Astrocyte (in vitro differentiated cells and primary cell): ENCODE data around the gene NCOR1.

Source experiments
- CTCF ChIP-seq: IDR thresholded peaks from 2 replicates; pipeline ENCODE4 v1.5.1; 2011; ENCODE audit warnings: low read depth, mild to moderate bottlenecking, inconsistent platforms, low read length, moderate library complexity; ENCODE audit not compliant: insufficient read depth
- EZH2 ChIP-seq: IDR thresholded peaks from 2 replicates; pipeline ENCODE4 v1.6.1; 2012; ENCODE audit warnings: mild to moderate bottlenecking, low read length, inconsistent platforms; ENCODE audit not compliant: insufficient read depth

- TF ChIP-seq CTCF (no peak), EZH2 (no peak)
Observed at GRCh38 chr17:16129441-16130205, 85.7 kb downstream of the NCOR1 start.
